HFF-Myc (cell line): Measurements from ENCODE around the gene PLCXD3.

Experiments used
- DNase-seq: peaks from one replicate; pipeline ENCODE4 v3.0.0-alpha.2; 2011; ENCODE audit warnings: low read depth; ENCODE audit errors: extremely low read depth
- H3K4me3 ChIP-seq: replicated peaks from 2 replicates; pipeline ENCODE4 v1.5.1; 2011; ENCODE audit warnings: low read depth, mild to moderate bottlenecking, control low read depth, low read length
- TF ChIP-seq, protein P1 (sequence below): IDR thresholded peaks from 2 replicates; pipeline ENCODE4 v1.5.1; 2012; ENCODE audit warnings: mild to moderate bottlenecking, low read depth, low read length, control low read depth; ENCODE audit errors: missing control alignments

The PLCXD3 gene

DNA sequence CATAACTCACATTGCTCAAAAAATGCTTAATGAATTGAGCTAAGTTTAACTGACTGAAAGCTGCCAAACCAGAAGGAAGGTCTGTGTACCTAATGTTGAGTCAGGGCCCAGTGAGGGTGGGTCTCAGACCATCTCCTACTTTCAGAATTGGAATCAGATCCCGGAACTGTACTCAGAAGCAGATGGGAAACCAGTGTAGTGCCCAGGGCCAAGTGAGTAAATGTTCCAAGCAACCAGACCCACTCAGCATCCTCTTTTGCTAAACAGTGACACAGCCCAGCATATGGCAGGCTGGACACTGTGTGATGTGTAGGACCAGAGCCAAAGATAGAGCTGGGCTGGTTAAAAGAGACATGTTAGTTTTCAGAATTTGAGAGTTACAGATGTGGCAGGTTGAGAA lies 94.1 kb downstream of the PLCXD3 start:
- DNase-seq, result no peak
- TF ChIP-seq, protein P1, sequence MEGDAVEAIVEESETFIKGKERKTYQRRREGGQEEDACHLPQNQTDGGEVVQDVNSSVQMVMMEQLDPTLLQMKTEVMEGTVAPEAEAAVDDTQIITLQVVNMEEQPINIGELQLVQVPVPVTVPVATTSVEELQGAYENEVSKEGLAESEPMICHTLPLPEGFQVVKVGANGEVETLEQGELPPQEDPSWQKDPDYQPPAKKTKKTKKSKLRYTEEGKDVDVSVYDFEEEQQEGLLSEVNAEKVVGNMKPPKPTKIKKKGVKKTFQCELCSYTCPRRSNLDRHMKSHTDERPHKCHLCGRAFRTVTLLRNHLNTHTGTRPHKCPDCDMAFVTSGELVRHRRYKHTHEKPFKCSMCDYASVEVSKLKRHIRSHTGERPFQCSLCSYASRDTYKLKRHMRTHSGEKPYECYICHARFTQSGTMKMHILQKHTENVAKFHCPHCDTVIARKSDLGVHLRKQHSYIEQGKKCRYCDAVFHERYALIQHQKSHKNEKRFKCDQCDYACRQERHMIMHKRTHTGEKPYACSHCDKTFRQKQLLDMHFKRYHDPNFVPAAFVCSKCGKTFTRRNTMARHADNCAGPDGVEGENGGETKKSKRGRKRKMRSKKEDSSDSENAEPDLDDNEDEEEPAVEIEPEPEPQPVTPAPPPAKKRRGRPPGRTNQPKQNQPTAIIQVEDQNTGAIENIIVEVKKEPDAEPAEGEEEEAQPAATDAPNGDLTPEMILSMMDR, result no peak

DNA sequence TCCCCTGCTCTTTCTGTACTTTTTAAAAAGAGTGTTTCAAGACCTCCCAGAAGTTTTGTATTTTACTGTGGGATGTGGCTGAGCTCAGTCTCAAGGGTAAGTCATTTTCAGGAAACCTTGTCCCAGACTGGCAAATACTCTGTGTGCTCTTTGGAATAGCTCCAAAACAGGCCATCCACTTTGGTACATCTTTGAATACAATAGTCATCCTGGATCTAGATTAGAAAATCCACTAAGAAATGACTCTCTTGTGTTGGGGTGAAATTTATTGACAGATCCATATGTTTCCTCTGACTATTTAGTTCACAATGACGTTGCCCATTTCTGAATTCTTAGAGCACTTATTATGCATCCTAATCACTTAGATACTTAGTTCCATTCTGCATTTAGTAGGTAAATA lies 95.2 kb downstream of the PLCXD3 start:
- no peak for DNase-seq
- no peak overlapping the region for H3K4me3 ChIP-seq
- TF ChIP-seq, protein P1, result no peak

More for the DNA sequence above, 94.1 kb downstream of the PLCXD3 start:
- H3K4me3 ChIP-seq, result no peak overlapping the region

DNA sequence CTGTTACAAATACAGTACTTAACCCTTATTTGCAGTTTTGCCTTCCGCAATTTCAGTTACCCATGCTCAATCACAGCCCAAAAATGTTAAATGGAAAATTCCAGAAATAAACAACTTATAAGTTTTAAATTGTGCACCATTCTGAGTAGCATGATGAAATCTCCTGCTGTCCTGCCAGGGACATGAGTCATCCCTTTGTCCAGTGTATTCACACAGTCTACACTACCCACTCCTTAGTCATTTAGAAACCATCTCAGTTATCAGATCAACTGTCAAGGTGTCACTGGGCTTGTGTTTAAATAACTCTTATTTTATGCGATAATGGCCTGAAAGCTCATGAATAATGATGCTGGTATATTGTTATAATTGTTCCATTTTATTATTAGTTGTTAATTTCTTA lies 95.8 kb downstream of the PLCXD3 start:
- DNase-seq, result peak; percentile 51
- TF ChIP-seq, protein P1, result no peak
- no peak overlapping the region for H3K4me3 ChIP-seq

DNA sequence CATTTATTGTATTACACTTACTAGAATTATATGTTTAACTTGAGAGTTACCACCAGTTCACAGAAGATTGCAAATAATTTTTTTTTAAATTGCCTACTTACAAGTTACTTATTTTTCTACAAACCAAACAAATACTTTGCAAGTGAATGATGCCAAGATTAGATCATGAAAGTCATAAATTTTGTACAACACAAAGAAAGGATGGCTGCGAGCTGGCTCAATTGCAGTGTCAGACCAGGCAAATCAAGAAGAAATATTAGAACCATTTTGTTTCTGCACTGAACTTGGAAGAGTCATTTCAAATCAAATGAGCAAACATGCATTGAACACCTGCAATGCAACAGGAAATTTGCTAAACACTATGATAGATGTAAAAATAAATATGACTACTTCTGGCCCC lies 97.3 kb downstream of the PLCXD3 start:
- DNase-seq, result no peak
- H3K4me3 ChIP-seq, result no peak overlapping the region
- TF ChIP-seq, protein P1, result no peak

DNA sequence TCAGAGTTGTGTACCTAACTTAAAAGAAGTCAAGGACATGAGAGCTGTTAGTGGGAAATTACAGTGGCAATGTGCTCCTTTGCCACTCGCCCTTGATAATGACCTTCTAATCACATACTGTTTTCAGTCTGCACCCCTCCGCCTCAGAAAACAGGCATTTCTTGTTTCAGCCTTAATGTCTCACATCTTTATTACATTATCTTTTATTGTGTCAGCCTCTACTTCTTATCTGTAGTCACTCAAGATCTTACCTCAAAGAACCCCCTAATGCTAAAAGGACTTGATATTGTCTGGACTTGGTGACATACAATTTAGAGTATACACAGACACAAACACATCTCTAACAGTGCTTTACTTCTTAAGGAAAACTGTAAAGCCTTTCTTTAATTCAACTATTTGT lies 97.9 kb downstream of the PLCXD3 start:
- no peak for DNase-seq
- TF ChIP-seq, protein P1, result no peak
- no peak overlapping the region for H3K4me3 ChIP-seq

DNA sequence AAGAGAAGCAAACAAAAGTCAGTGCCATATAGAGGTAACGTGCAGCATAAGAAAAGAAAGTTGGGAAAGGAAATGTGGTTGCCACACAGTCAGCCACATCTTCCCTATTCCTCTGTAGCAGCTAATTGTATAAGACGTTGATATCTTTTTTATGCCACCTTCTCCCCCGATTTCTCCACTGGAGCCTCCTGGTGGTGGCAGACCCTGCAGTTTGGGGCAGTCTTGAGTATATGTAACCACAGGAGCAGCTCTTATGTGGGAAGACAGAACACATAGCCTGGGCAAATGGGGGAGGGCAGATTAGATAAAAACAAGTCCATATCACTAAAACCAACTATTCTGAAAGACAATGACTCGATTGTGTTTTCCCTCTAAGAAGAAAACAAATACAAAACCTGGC lies 99.7 kb downstream of the PLCXD3 start:
- H3K4me3 ChIP-seq, result no peak overlapping the region
- DNase-seq, result no peak
- TF ChIP-seq, protein P1, result no peak

DNA sequence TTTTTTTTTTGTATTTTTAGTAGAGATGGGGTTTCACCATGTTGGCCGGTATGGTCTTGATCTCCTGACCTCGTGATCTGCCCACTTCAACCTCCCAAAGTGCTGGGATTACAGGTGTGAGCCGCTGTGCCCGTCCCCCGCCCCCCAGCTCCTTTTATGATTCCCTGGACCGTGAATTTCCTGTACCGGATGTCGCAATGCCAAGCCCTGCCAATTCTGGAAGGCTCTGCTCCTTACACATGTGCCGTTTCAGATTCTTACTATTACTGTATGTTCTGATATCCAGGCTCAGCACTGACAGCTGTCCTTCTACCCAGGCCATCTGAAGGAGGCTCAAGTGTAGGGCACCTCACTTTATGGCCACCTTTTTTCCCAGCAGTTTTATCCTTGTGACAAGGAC lies 100.1 kb downstream of the PLCXD3 start:
- no peak for DNase-seq
- H3K4me3 ChIP-seq, result no peak overlapping the region
- TF ChIP-seq, protein P1, result no peak
